Stimulated activated CD4-positive, alpha-beta T cell treated with anti-CD3 and anti-CD28 coated beads, Interleukin-2, amount 100 ng/mL, for 24 hours (primary cell): ENCODE results near the gene INSRR.
A peak's percentile ranks its signal among the peaks of the same experiment; 100 is the strongest.

Experiments
- DNase-seq, 2 donors: peaks; one replicate each; pipeline ENCODE4 v3.0.0-alpha.2; 2020

The INSRR gene

DNA sequence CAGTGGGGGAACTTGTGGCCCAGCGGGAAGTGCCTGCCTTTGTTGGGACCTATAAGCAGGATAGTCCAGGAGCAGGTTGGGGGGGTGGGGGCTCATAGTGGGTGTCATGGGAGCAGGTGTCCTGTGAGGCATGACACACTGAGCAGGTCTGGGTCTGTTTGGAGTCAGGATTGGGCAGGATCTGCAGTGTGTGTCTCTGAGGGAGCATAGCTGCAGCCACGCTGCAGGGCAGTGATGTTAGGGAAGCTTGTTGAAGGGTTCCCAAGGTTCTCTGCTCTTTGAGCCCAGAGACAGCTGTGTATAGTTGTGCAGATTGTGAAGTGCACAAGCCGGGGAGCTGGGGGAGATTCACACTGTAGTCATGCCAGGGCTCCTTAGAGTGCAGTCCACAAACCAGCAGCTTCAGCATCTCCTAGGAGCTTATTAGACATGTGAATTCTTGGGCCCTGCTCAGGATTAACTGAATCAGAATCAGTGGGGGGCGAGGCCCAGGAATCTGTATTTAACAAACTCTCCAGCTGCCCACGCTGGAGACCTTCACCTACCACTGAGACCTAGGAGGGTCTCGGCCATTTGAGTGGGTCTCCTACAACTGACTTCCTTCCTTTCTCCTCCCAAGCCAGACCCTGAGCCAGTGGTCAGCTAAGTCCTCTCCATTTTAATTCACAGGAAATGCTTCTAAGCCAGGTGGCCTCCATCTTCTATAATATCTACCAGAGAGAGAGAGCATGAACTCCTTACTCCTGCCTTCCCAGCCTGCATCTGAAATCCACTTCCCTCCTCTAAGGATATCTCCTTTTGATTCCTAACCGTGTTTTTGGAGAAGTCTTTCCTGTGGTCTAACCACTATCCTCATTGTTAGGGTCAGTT lies 11.1 kb downstream of the INSRR start:
- DNase-seq: no peak

DNA sequence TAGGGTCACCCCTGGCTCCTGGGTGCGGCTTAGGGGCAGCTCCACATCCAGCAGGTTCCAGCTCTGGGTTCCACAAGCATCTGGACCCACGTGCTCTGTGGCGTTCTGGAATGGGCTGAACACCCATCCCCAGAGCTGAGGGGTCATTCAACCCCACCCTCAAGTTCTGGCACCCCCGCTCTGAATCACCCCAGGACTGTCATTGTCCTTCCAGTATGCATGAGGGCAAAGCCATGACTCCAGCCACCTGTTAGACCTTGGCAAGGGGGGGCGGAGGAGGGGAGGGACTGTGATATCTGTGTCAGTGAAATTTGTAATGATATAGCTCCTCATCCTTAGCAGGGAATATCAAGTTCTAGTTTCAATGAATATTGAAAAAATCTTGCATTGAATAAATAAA lies 12.3 kb downstream of the INSRR start:
- DNase-seq: no peak

DNA sequence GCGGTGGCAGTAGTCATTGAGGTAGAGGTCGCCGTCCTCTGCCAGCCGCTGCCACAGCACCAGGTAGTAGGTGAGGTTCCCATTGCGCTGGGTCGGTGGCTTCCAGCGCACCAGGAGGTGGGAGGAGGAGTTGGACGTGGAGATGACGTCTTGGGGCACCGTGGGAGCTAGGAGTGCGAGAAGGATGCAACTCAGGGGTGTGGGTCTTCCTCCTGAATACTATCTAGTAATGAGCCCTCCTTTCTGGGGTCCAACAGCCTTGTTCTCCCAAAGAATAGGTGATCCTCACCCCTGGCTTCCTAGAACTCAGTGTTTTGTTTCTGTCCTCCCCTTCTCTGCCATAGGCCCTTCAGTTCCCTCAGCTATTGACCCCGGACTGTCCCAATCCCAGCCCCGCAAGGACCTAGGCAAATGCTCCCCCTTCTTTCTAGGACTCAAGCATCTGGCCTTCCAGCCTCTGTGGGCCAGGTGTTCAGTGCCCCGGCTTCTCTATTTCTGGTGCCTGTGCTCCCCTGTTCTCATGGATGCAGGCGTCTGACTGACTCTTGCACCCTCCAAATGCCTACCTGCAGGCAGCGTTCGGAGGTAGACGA lies 12.9 kb downstream of the INSRR start:
- DNase-seq: no peak

DNA sequence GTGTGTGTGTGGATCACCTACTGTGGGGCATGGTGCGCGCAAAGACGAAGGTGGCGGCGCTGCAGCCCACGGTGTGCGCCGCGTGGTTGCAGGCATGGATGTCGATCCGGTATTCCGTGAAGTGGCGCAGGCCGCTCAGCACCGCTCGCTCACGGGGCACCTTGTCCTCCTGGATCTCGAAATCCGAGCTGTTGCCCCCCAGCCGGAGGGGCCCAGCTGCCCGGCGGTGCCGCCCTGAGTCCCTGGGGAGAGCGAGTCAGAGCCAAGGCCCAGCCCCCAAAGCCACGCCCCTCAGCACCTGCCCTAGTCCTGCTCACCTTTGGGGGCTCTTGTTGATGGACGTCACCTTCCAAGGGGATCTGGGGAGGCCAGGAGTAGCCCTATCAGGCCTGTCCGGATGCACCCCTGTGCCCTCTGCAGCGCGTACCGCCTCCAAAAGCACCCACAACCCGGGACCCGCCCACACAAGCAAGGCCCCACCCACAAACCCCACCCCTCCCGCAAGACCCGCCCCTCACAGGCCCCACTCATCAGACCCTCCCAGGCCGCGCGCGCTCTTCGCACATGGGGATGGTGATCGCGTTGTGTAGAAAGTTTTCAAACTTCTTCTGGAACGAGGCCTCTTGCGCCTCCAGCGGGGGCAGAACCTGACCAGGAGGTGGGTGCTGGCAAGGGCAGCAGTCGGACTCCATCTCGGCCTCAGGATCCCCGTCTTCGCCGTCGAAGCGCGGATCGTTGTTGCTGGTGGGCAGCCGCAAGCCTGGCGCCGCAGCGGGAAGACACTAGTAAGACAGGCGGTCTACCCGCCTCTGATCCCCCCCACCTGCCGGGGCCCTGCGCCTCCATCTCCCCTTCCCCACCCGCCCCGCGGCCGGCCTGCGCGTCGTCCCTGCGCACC lies 13.6 kb downstream of the INSRR start:
- DNase-seq: peak; percentile 30 to 40

DNA sequence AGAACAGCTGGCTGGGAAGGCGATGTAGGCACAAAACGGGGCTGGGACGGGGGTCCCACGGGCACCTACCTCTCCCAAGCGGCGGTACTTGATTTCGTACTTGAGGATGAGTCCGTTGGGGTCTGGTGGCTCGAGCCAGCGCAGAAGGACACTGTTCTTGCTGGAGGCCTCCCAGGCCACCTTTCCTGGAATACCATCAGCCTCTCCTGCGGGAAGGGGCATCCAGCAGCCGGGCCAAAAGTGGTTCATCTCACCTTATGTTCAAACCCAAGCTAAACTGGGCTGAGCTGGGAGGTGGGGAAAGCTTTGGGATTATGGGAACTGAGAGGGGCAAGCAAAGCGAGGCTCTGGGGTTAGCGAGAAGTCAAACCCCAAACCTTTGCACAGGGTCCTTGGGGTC lies 14.3 kb downstream of the INSRR start:
- DNase-seq: no peak

DNA sequence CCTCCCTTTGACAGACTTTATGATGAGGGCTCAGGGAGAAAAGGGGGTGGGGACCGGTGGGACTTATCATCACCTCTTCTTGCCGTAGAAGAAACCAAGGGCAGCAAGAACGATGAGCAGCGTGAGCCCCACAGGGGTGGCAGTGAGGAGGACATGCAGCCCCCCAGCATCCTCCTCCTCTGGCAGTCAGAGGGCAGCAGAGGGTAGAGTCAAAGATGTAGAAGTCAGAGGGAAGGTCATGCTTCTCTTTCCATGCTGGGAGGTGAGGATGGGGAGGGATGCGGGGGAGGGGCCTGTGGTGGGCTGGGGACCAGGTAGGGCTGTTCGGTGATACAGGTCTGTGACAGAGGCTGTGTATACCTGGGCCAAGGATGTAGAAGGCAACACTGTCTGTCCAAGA lies 14.8 kb downstream of the INSRR start:
- DNase-seq: no peak

DNA sequence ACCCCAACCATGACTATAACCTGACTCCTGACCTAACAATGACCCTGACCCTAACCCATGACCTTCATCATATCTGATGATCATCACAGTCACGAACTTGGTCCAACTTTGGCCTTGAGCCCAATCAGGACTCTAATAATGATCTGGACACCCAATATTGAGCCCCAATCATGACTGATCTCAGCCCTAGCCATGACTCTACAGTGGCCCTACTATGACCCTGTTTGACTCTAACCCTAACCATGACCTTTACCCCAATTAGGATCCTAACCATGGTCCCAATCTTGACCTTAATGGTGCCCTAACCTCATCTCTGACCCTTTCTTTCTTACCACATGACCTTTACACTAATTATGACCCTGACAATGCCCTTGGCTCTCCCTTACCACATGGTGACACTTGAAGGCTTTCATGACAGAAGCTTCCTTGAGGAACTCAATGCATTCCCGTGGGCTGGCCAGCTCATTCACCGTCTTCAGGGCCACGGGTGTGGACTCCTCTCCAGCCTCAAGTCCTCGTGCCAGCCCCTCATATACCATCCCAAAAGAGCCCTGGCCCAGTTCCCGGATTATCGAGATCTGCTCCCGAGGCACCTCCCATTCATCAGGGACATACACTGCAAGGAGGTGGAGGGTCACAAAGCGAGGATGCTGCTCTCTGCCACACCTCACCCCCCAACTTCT lies 16.2 kb downstream of the INSRR start:
- no peak for DNase-seq

DNA sequence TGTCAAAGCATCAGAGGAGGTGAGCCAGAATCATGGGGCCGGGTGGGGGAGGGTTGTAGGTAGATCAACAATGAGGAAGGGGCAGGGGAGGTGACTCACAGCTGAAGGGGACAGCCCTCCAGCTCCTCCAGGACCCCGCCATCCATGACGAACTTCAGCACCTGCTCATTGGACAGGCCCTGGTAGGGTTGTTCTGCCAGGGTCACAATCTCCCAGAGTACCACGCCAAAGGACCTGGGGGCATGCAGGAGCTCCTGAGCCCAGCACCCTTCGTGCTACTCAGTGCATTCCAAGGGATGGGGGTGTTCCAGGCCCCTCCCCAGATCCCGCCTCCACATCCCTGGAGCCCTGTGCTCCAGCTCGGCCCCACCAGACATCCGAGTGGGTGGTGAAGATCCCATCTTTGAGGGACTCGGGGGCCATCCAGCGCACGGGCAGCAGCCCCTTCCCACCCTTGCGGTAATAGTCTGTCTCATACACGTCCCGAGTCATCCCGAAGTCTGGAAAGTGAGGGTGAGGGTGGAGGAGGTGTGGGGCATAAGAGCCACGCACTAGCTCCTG lies 17.5 kb downstream of the INSRR start:
- no peak for DNase-seq

DNA sequence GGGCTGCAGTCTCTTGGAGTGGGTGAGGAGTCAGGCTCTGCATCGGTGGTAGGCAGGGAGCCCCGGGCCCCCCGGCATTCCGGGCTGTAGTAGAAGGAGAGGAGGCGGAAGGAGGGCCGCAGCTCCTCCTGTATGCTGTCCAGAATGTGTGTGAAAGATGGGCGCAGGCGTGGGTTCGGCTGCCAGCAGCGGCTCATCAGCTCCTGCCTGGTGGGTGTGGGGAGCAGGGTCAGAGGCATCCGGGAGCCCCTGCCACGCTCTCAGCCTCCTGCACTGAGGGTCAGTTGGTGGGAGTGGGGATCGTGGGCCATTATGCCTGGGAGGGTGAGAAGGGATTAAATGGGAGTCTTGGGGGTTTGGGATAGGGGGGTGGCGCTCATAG lies 18.0 kb downstream of the INSRR start:
- no peak for DNase-seq

DNA sequence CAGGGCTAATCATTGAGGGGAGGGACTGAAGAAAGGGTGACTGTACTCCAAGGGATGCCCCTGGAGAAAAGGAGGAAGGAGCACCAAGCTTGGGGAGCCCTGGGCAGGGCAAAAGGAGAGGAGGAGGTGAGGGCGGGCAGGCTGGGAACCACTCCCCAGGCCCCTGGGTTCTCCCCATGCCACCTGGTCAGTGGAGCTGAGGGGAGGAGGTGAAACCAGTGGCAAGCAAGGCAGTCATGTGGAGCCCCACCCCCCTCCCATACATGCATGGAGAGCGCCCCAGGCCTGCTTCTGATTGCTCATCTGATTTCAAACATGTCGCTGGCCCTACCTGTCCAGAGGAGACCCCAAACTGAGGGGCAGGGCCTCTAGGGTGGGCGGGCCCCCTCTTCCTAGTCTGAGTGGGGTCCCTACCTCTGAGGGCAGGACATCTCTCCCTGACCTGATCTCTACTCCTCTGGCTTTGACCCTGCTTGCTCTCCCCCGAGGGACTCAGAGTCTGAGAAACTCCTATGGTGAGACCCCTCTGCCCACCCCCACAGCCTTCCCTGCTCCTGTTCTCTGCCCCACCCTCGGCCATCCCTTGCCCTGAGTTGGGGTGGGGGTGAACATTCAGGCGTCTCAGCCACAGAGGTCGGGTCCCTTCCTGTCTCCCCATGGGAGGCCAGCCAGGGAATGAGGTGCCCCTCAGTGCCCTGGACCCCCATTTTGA lies 18.6 kb downstream of the INSRR start:
- no peak for DNase-seq

DNA sequence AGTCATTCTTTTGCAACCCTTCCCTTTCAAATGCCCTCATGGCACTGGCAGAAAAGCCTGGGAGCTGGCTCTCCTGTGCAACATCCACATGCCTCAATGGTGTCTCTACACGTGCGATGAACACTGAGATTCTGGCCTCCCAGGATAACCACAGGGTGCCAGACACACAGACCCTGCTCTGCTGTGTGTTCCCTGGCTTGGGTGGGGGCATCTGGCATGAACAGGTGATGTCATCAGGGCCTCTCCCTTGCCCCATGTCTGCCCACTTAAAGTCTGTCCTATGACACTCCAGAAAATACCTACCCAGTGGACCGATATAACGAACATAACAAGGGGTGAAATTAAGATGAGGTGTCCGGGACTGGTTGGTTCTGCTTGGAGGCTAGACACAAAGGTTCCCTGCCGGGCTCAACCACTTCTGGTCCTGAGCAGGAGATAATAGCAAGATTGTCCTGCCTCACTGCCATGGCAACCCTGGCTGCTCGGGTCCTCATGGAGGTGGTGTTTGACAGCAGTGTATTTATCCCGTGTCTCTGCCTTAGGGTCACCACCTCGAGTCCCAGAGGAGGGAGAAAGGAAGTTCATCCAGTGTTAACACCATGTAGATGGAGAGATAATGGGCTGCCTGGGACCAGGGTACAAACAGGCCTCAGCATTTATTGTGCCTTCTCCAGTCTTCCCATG lies 19.3 kb downstream of the INSRR start:
- no peak for DNase-seq

DNA sequence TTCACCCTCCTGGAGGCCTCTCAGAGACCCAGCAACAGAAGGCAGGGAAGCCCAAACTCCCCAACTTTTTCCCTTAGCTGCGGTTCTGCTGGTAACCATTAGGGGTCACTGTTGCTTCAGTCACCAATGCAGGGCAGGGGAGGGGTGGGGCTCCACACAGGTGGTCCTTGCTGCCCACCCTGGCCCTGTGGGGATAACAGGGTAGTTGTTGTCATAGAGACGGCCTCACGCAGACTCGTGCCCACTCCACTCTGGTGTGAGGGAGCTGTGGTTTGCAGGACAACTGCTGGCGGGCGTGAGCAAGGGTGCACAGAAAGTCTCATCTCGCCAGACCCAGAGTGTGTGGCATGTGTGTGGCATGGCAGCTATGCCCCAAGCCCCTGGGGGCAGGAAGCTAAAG lies 19.9 kb downstream of the INSRR start:
- DNase-seq: peak; percentile 48 to 53

DNA sequence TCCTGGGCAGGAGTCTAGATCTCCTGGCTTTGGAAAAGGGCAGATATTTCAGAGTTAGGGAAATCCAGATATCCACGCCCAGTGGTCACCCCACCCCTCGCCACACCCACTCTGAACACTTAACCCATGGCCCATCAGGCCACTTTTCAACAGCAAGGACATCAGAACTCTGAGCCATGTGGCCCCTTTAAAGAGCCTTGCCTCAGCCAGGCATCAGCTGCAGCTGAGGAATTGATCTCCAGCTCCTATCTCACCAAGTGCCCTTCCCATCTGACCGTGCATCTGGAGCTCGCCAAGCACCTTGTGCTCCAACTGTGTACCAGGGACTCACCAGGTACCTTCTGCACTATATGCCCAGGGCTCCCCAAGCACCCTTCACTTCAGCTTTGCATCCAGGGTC lies 22.0 kb downstream of the INSRR start:
- no peak for DNase-seq

DNA sequence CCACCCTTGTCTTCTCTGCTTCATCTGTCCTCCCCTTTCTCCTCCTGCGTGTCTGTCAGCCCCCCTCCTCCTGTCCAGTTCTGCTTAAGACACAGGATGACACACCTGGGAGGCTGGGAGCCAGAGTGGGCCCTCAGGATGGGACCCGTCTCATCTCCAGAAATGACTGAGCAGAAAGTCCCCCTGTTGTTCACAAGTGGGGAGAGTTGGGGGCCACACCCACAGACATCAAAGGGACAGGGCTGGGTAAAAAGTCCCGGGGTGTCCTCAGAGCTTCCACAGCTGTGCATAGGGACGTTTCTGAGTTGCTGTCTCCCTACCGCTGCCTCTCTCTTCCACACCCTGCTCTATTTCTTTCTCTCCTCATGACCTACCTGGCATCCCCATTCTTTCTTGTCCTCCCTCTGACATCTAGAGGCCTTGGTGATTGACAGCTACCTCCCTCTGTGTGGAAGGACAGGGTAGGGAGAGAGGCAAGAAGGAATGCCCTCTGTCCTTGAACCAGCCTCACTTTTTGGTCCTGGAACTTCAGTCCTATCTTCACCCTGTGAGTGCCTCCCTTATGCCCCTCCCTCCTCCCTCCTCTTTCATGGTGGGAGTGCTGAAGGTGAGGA lies 22.8 kb downstream of the INSRR start:
- peak; percentile 37 to 58 for DNase-seq

DNA sequence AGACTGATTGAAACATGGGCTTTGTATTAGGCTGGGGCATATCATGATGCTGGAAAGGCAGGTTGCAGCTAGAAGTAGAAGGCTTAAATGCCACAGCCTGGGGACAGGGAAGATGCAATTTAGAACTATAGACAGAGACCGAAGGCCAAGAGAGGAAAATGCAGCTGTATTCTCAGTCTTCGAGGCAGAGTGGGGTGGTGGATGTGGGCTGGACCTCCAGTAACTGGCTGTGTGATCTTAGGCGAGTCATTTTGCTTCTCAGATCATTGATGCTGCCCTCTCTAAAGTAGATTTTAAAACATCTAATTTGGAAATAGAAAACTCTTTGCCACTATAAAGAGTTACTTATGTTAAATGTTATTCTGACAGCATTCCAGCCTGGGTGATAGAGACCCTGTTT lies 24.6 kb downstream of the INSRR start:
- DNase-seq: no peak

DNA sequence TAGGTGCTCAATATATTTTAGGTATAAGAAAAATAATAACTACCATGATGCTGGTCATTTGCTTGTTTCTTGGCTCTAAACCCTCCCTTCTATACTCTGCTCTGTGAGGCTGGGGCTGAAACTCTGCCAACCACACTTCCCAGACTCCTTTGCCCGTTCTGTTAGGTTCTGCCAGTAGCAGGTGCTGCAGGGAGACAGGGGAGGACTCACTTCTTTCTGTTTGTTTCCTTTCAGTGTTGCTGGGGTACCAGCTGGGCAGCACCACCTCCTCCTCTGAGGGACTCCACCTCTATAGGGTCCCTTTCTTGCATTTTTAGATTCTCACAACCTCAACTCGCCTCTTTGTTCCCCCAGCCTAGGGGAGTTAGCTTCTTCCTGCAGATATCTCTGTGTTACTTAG lies 25.3 kb downstream of the INSRR start:
- DNase-seq: no peak

DNA sequence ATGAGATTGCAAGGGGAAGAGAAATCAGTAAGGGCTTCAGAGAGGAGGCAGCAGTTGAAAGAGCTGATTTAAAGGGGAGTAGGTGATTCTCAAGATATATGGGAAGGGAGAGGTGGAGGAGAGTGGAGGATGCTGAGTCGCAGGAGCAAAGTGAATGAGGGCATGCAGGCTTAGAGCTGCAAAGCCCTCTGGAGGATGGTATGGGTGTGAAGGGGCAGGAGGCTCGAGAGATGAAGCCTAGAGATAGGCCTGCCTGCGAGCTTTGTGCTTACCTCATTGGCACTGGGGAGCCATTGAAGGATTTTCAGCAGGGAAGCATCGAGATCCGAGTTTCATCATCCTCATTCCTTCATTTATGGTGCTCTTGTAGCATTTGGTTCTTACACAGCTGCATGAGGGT lies 26.5 kb downstream of the INSRR start:
- no peak for DNase-seq

DNA sequence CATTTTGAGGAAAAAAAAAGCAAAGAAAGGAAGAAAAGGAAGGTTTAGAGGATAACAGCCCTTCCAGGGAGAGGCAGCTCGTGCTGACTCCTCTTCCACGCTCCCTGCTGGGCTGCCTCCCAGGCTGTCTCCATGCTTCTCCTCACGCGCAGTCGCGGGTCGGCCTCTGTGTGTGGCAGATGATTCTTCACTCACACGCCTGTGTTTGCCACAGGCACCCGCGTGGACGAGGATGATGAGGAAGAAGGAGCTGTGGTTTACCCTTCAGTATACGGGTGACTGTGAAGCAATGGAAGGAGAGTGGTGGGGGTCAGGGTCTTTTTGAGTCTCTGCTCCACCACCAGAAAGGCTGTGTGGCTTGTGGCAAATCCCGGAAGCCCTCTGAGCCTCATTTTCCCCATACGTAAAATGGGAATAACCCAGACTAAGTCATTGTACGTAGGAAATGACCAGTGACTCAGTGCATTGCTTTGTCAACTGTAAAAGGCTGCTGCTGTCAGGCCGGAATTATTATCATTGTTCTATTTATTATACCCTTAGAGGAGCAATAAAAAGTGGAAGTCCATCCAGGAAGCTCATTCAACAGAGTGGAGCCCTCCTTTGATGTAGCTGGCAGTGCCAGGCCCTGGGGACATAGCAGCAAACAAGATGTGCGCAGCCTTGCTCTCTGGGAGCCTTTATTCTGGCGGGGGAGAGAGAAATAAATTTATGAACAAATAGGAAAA lies 30.4 kb downstream of the INSRR start:
- DNase-seq: no peak

DNA sequence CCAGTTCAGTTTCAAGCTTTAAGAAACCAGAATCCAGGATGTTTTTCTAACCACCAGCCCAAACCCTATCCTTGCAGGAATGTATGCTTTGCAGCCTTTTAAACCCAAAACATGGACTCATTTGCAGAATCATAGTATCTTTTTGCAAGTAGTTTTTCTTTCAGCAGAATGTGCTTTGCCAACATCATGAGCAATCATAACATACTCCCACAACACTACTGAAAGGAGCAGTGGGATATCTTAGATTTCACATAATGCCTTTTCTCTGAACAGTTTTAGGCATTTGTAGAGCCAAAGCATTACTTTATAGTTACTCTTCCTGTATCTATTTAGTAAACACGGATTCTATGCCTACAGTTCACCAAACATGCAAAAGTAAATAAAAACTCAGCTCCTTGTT lies 32.3 kb downstream of the INSRR start:
- no peak for DNase-seq

DNA sequence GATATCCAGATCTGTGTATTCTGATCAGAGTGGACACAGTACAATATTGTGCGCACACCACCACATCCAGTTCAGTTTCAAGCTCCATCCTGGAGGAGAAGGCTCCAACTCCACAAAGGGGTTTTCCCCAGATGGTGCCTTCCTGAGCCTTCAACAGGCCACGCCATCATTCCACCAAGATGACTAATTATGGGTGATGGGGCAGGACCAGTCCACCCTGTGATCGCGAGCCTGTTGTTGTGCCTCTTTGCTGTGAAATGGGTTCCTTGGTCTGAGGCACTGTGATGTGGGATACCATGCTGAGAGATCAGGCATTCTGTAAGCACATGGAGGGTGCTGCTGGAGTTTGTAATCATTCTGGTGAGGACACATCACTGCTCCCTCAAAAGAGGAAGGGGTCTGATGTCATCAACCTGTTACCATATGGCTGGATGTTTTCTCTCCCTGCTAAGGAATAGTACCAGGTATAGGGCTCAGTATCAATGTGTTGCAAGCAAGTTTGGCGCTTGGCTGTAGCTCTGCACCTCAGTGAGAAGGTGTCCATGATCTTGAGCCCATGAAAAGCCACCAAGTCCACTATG lies 35.6 kb downstream of the INSRR start:
- no peak for DNase-seq
